GM12878 (cell line): ENCODE measurements around the gene THOC7. TPM values are rescaled to one million over a fixed set of nuclear protein-coding genes. Genes with fewer than 3 reads are reported as not detected.

ENCODE experiments used
- ATAC-seq: fragments of 200-7000 bp; cut with Tn5 transposase; 3 replicates; pipeline ENCODE4 v1.9.1; 2020; ENCODE audit warnings: mild to moderate bottlenecking, moderate library complexity
- BruUV-seq: library from RNA; stranded (reverse); fragments of 400-500 nt; replicated peaks from 2 replicates; lab custom pipeline; 2021; lab: Mats Ljungman, UMichigan
- CTCF ChIA-PET: fragments of 300-600 bp; sonication (Branson Sonifier 250); formaldehyde crosslinking; extraction: SDS; loops from one replicate; lab custom pipeline; 2021; ENCODE audit warnings: inconsistent platforms; lab: Yijun Ruan, JAX
- POLR2A ChIA-PET: fragments of 350-600 bp; formaldehyde crosslinking; extraction: SDS; loops from one replicate; lab custom pipeline; 2021; ENCODE audit warnings: inconsistent platforms; lab: Charles Lee
- RAD21 ChIA-PET: fragments of 300-600 bp; sonication (Branson Sonifier 250); formaldehyde crosslinking; loops from one replicate; lab custom pipeline; 2023; ENCODE audit warnings: antibody characterized with exemption; ENCODE audit not compliant: unreplicated experiment; lab: Charles Lee
- SMC1A ChIA-PET: fragments of 300-600 bp; sonication (Branson Sonifier 250); formaldehyde crosslinking; loops from one replicate; lab custom pipeline; 2023; ENCODE audit not compliant: unreplicated experiment, uncharacterized antibody; lab: Charles Lee
- DNase-seq: peaks from one replicate; pipeline ENCODE4 v3.0.0-alpha.2; 2011; ENCODE audit warnings: low read depth, low spot score
- FAIRE-seq: peaks from 3 replicates; lab custom pipeline; 2011; peaks lifted over from hg19 to GRCh38; lab: Jason Lieb, UNC
- H2AFZ ChIP-seq: 2 replicates; pipeline ENCODE4 v1.6.0; 2011; ENCODE audit warnings: low read depth, low read length, control low read depth; ENCODE audit not compliant: control insufficient read depth
- H3K27ac ChIP-seq: 2 replicates; pipeline ENCODE4 v1.5.1; 2011; ENCODE audit warnings: control low read depth; ENCODE audit not compliant: control insufficient read depth, insufficient read depth
- H3K27me3 ChIP-seq, 2 experiments: replicated peaks in 1 of 2; 2 replicates each; pipeline versions ENCODE4 v1.6.0 to v1.6.1; 2011; ENCODE audit warnings: low read length in 1 of 2; ENCODE audit not compliant: control insufficient read depth in 2 of 2, insufficient read depth in 2 of 2
- H3K36me3 ChIP-seq, 2 experiments: 2 replicates each; pipeline ENCODE4 v1.5.1; 2011; ENCODE audit warnings: low read length in 1 of 2; ENCODE audit not compliant: control insufficient read depth in 2 of 2, insufficient read depth in 2 of 2
- H3K4me1 ChIP-seq: 2 replicates; pipeline ENCODE4 v1.6.1; 2011; ENCODE audit warnings: mild to moderate bottlenecking, low read length, moderate library complexity, mixed read lengths; ENCODE audit not compliant: control insufficient read depth, insufficient read depth
- H3K4me2 ChIP-seq: 2 replicates; pipeline ENCODE4 v1.6.0; 2011; ENCODE audit warnings: control low read depth; ENCODE audit not compliant: control insufficient read depth, insufficient read depth
- H3K4me3 ChIP-seq: fragments of 200-600 bp; sonication (generic); 2 replicates; pipeline ENCODE4 v1.5.1; 2016
- H3K79me2 ChIP-seq: 2 replicates; pipeline ENCODE4 v1.6.0; 2011; ENCODE audit warnings: low read length; ENCODE audit not compliant: control insufficient read depth, insufficient read depth
- H3K9ac ChIP-seq: 2 replicates; pipeline ENCODE4 v1.8.0; 2011; ENCODE audit warnings: low read length, control low read depth, mixed read lengths; ENCODE audit not compliant: control insufficient read depth, insufficient read depth
- H3K9me3 ChIP-seq: replicated peaks from 3 replicates; pipeline ENCODE4 v1.5.1; 2011; ENCODE audit warnings: mild to moderate bottlenecking, low read length; ENCODE audit not compliant: control insufficient read depth, insufficient read depth
- H4K20me1 ChIP-seq: 2 replicates; pipeline ENCODE4 v1.6.0; 2011; ENCODE audit not compliant: control insufficient read depth, insufficient read depth
- BCL3 ChIP-seq: IDR thresholded peaks from 2 replicates; pipeline ENCODE4 v1.6.1; 2011; ENCODE audit warnings: borderline replicate concordance, low read depth, mild to moderate bottlenecking, moderate library complexity, low read length; ENCODE audit not compliant: insufficient read depth, poor library complexity, severe bottlenecking
- CBFB ChIP-seq: IDR thresholded peaks from 2 replicates; pipeline ENCODE4 v1.6.1; 2016; ENCODE audit warnings: antibody characterized with exemption, low read depth
- CBX5 ChIP-seq: sonication (generic); IDR thresholded peaks from 2 replicates; pipeline ENCODE4 v1.6.1; 2016; ENCODE audit warnings: low read depth, moderate library complexity, mild to moderate bottlenecking, inconsistent platforms
- IKZF1 ChIP-seq: fragments of 450-650 bp; conservative IDR thresholded peaks from 2 replicates; pipeline ENCODE4 v1.6.1; 2017; ENCODE audit warnings: antibody characterized with exemption, mild to moderate bottlenecking
- JUNB ChIP-seq: IDR thresholded peaks from 2 replicates; pipeline ENCODE4 v1.6.1; 2016; ENCODE audit warnings: antibody characterized with exemption, mild to moderate bottlenecking
- SUPT20H ChIP-seq: IDR thresholded peaks from 2 replicates; pipeline ENCODE4 v1.6.1; 2011; ENCODE audit warnings: low read depth, mild to moderate bottlenecking, low read length, moderate library complexity, borderline replicate concordance; ENCODE audit not compliant: control insufficient read depth
- TBL1XR1 ChIP-seq: IDR thresholded peaks from 2 replicates; pipeline ENCODE4 v1.6.1; 2012; ENCODE audit warnings: low read depth, low read length, improper control_type of control experiment
- ZBTB4 ChIP-seq: fragments of 450-650 bp; formaldehyde crosslinking; IDR thresholded peaks from 2 replicates; pipeline ENCODE4 v1.4.0; 2022; ENCODE audit warnings: mild to moderate bottlenecking, moderate library complexity
- ZNF687 ChIP-seq: fragments of 450-650 bp; IDR thresholded peaks from 2 replicates; pipeline ENCODE4 v1.6.1; 2017; ENCODE audit warnings: mild to moderate bottlenecking, moderate library complexity
- WGBS: methylation state at CpG from one replicate; pipeline ENCODE4 v1.1.6; 2016; ENCODE audit warnings: low lambda C conversion rate; ENCODE audit not compliant: insufficient replicate concordance, insufficient coverage; ENCODE audit errors: missing lambda C conversion rate; 5-methylcytosine and 5-hydroxymethylcytosine counted together
- in situ Hi-C: fragments of 300-500 bp; cut with MboI; formaldehyde crosslinking; loops from 9 replicates; pipeline ENCODE4 v1.14.3; 2018; ENCODE audit warnings: mixed read lengths
- intact Hi-C: fragments of 100-400 bp; cut with micrococcal nuclease; formaldehyde crosslinking; loops from one replicate; pipeline ENCODE4 v1.14.2; 2022; ENCODE audit not compliant: unreplicated experiment
- polyA plus RNA-seq, 11 experiments: library from polyadenylated mRNA; depleted of rRNA in 4 of 11; unstranded in 6 of 11; stranded (reverse) in 5 of 11; fragments of >200 nt; fragmentation: Nextera tagmentation in 4 of 11; fragmentation: Illumina TruSeq in 1 of 11; extraction: Ambion mirVana in 4 of 11; extraction: Trizol in 1 of 11; gene quantifications; 1 replicate in 1 of 11; 2 replicates in 10 of 11; pipeline versions ENCODE4 v1.2.1 to v1.2.3, GENCODE V29; 2011 to 2016; ENCODE audit warnings: inconsistent platforms in 2 of 11, missing spikeins in 2 of 11, low read depth in 1 of 11
- total RNA-seq, 4 experiments: library from RNA; depleted of rRNA in 3 of 4; stranded (reverse); fragments of >200 nt in 3 of 4; fragmentation: Illumina TruSeq in 1 of 4; extraction: Trizol in 1 of 4; gene quantifications; 2 replicates each; pipeline versions ENCODE4 v1.2.1 to v1.2.3, GENCODE V29; 2013 to 2021

THOC7 gene
- total and polyA plus RNA-seq, 10 of the 15 experiments (the other 5 are each of a cell fraction or from before 2014, with no cell fraction given): 61.7 to 269 (median 138) TPM

- no peak for TF ChIP-seq JUNB
- no peak for TF ChIP-seq ZBTB4 (CRISPR knock-in tag)
- TF ChIP-seq CBFB: no peak
- TF ChIP-seq CBX5: no peak
- TF ChIP-seq SUPT20H: no peak
- TF ChIP-seq TBL1XR1: no peak
- peak; percentile 88 for TF ChIP-seq IKZF1
These were observed 48.5 kb upstream of the THOC7 start, which contains the start of gene SCAANT1 (continued) for GRCh38 chr3:63911873-63912767.

GRCh38 chr3:63911509-63911872, 47.9 kb upstream of the THOC7 start:
- Histone ChIP-seq H3K27ac (peak overlapping the region; percentile 86), H3K4me2 (peak overlapping the region; percentile 90), H3K9ac (peak overlapping the region; percentile 80), H3K79me2 (peaks cover 15% of the 10 kb centered on the region), H3K4me3 (peak overlapping the region; percentile 72), H3K9me3 (no peaks in the 10 kb centered on the region), H3K27me3 (no peaks in the 10 kb centered on the region), H3K36me3 (peaks cover 0 to 14% of the 10 kb centered on the region in 2 experiments; a peak in 3 of 4 replicates), H4K20me1 (no peaks in the 10 kb centered on the region), H2AFZ (peak overlapping the region; percentile 67), H3K4me1 (peaks cover 20% of the 10 kb centered on the region)
- WGBS: 2% methylated on average over 18 of the region's 18 CpGs
- DNase-seq (no peak), ATAC-seq (peak; percentile 43; the same call in 1 of the 3 replicates), FAIRE-seq (no peak)
- RAD21 ChIA-PET: interaction anchor here (1.4 to 1.8 kb wide), 3 partner anchors 47 to 112 kb away, joined by 4 to 5 read pairs (median 4); partner anchors contain the start of genes ATXN7, PSMD6 and THOC7
- CTCF ChIA-PET: interaction anchor here (1.4 to 1.9 kb wide), 2 partner anchors 17 to 50 kb away, joined by 3 to 8 read pairs; no protein-coding TSS in a partner anchor
- SMC1A ChIA-PET: interaction anchor here (1.5 kb wide), 1 partner anchor 26 kb away, joined by 7 read pairs; no protein-coding TSS in a partner anchor
- in situ Hi-C loops (no loop called here), intact Hi-C loops (loop anchor here (2.0 to 5.0 kb wide), 2 partner anchors 47 to 51 kb away; no protein-coding TSS in a partner anchor)
- TSS peak; percentile 87 for BruUV-seq
- POLR2A ChIA-PET: interaction anchor here (0.6 kb wide), 1 partner anchor 14 kb away, joined by 3 read pairs; no protein-coding TSS in a partner anchor
- TF ChIP-seq BCL3 (no peak), ZNF687 (no peak)
